Left forelimb (tissue), 1 donor: Measurements from ENCODE around the gene HCLS1.
"Not testable (repeated sequence)": the region's sequence is repeated elsewhere in the genome, so short reads cannot be mapped to it uniquely, and the experiment has no call there.

Experiments used
- DNase-seq: peaks from one replicate; pipeline ENCODE4 v3.0.0-alpha.2; 2018; ENCODE audit warnings: low spot score

Gene HCLS1

GRCh38 chr3:121654493-121655385, 6.0 kb downstream of the HCLS1 start:
- no peak for DNase-seq

GRCh38 chr3:121651684-121652083, 9.0 kb downstream of the HCLS1 start:
- no peak for DNase-seq

- DNase-seq = no peak
Observed at GRCh38 chr3:121649645-121650044, 11.1 kb downstream of the HCLS1 start.

- DNase-seq = no peak
Observed at GRCh38 chr3:121648219-121648958, 12.3 kb downstream of the HCLS1 start.

- no peak for DNase-seq
Observed at GRCh38 chr3:121645054-121645453, 15.6 kb downstream of the HCLS1 start.

GRCh38 chr3:121642601-121643314, 17.9 kb downstream of the HCLS1 start:
- DNase-seq = no peak

- DNase-seq = no peak
Observed at GRCh38 chr3:121641127-121641526, 19.6 kb downstream of the HCLS1 start.

GRCh38 chr3:121637922-121638321, 22.8 kb downstream of the HCLS1 start:
- DNase-seq = no peak

- DNase-seq = no peak
Observed at GRCh38 chr3:121630355-121630754, 30.3 kb downstream of the HCLS1 start.

- DNase-seq = no peak
Observed at GRCh38 chr3:121629601-121630000, 31.1 kb downstream of the HCLS1 start.

- DNase-seq = no peak
Observed at GRCh38 chr3:121627622-121628021, 33.1 kb downstream of the HCLS1 start.

- no peak for DNase-seq
Observed at GRCh38 chr3:121627211-121627610, 33.5 kb downstream of the HCLS1 start.

- no peak for DNase-seq
Observed at GRCh38 chr3:121626495-121626894, 34.2 kb downstream of the HCLS1 start.

- DNase-seq = no peak
Observed at GRCh38 chr3:121624147-121624899, 36.4 kb downstream of the HCLS1 start.

- DNase-seq = no peak
Observed at GRCh38 chr3:121621491-121621890, 39.2 kb downstream of the HCLS1 start.

GRCh38 chr3:121619691-121620090, 41.0 kb downstream of the HCLS1 start:
- DNase-seq = no peak

GRCh38 chr3:121606106-121606505, 54.6 kb downstream of the HCLS1 start:
- no peak for DNase-seq

GRCh38 chr3:121604759-121605158, 55.9 kb downstream of the HCLS1 start:
- no peak for DNase-seq

- no peak for DNase-seq
Observed at GRCh38 chr3:121601212-121601812, 59.4 kb downstream of the HCLS1 start.

- DNase-seq = not testable (repeated sequence)
Observed at GRCh38 chr3:121599900-121600299, 60.8 kb downstream of the HCLS1 start.

- DNase-seq = no peak
Observed at GRCh38 chr3:121598564-121598963, 62.1 kb downstream of the HCLS1 start.
